HG03558 (cell line): Measurements from ENCODE around the gene WWOX.
"Not testable (repeated sequence)": the region's sequence is repeated elsewhere in the genome, so short reads cannot be mapped to it uniquely, and the experiment has no call there.

Experiments used
- ATAC-seq: cut with Tn5 transposase; IDR thresholded peaks from one replicate; pipeline ENCODE4 v1.9.1; 2021; ENCODE audit warnings: moderate number of reproducible peaks; ENCODE audit not compliant: unreplicated experiment; ENCODE audit errors: extremely low read depth

Gene WWOX

DNA sequence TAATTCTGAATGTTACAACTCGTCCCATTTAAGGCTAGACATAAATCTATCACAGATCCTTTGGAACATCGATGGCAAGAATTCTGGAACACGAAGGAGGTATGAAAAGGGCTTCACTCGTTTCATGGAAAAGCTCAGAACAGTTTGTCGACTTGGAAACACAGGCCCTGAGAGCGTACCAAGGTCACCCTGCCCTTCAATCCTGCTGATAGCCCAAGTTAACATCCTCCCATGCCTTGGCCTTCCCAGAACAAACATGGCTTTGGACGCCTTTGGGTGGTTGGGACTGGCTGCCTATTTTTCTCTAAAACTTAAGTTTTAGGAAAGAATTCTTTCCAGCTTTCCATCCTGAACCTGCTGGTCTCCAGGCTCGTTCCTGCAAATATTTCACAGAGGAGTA lies 1105.0 kb downstream of the WWOX start:
- ATAC-seq: no peak

DNA sequence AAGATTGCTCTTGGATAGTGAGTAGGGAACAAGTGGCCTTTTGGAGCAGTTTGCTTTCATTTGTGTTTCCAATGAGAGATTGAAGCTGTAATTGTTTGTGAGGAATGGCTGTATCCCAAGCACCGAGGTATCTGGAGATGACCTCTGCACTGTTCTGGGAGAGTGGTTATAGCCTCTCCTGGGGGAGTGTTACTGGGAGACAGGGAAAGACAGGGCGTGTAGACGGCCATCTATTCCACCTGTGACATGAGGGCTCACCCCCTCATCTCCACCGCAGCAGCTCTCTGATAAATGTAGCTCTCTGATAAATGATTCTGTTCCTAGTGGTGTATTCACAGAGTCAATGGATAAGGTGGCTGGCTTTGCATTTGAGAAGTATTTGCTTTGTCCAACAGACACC lies 1107.4 kb downstream of the WWOX start:
- ATAC-seq: no peak

DNA sequence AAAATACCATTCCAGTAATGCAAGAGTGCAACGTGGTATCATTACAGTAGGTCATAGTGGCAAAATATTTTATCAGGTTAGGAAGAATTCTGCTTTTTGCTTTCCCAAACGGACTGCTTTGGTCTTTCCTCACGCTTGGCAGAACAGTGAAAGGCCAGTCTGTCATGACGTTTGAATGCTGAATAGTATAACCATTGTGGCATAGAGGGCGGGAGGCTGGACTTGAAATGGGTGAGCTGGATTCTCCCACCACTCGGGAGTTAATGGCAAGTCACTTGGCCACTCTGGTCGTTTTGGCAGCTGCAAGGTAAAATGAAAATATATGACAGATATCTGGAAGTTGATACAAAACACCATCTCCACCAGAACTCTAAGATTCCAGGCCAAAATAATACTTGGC lies 1109.9 kb downstream of the WWOX start:
- ATAC-seq: no peak

DNA sequence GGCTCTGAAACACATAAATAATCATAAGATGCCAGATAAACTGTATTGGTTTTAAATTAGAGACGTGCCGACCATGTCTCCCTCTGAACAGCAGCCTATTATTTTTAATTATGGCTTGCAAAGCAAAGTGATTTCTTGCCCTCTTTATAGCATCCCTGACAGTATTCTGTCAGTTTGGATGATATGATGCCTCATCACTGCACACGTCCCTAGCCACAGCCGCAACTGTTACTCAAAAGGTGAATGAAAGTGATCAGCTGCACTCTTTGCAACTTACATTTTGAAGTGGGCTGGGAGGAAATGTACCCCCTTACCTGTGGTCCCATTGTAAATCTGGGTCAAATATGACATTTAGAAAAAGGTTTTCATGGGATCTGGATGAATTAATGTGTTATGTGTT lies 1111.2 kb downstream of the WWOX start:
- no peak for ATAC-seq

DNA sequence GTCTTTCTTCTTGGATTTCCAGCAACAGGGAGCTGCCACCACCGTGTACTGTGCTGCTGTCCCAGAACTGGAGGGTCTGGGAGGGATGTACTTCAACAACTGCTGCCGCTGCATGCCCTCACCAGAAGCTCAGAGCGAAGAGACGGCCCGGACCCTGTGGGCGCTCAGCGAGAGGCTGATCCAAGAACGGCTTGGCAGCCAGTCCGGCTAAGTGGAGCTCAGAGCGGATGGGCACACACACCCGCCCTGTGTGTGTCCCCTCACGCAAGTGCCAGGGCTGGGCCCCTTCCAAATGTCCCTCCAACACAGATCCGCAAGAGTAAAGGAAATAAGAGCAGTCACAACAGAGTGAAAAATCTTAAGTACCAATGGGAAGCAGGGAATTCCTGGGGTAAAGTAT lies 1112.1 kb downstream of the WWOX start:
- no peak for ATAC-seq

DNA sequence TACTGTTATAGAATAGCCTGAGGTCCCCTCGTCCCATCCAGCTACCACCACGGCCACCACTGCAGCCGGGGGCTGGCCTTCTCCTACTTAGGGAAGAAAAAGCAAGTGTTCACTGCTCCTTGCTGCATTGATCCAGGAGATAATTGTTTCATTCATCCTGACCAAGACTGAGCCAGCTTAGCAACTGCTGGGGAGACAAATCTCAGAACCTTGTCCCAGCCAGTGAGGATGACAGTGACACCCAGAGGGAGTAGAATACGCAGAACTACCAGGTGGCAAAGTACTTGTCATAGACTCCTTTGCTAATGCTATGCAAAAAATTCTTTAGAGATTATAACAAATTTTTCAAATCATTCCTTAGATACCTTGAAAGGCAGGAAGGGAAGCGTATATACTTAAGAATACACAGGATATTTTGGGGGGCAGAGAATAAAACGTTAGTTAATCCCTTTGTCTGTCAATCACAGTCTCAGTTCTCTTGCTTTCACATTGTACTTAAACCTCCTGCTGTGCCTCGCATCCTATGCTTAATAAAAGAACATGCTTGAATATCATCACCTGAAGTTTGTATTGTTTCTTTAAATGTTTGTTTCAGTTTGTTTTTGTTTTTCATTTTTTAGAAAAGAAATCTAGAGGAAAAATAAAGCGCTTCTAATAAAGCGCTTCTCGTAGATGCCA lies 1112.8 kb downstream of the WWOX start:
- ATAC-seq: no peak

DNA sequence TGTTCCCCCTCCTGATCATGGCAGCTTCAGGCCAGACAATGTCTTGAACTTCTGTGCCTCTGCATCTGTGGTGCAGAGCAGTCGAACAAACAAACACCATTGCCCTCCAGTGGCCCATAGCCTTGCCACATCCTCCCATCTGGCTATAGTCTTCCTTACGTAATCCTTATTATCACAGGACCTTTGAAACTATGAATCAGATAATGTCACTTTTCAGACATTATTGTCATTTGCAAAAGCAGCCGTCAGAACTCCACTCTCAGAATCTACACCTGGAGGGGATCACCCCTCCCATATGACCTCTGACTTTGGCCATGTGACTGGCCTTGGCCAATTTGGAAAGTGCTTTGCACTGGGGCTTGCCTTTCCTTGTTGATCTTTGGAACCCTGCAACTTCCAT lies 1113.8 kb downstream of the WWOX start:
- ATAC-seq: no peak

DNA sequence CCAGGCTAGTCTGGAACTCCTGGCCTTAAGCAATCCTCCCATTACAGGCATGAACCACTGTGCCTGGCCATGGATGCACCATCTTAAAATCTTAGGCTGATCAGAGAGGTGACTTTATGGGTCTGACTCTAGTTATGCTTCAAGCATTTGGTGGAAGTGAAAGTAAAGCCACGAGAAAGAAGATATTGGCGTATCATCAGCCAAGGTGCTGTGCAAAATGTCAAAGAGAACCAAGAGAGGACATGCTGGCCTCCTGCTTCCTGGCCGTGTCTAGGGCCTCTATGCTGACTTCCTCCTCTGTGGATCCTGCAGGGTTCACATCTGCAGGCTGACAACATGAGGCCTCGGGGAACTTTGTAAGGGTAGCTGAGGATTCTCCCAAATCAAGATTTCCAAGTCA lies 1115.8 kb downstream of the WWOX start:
- no peak for ATAC-seq

DNA sequence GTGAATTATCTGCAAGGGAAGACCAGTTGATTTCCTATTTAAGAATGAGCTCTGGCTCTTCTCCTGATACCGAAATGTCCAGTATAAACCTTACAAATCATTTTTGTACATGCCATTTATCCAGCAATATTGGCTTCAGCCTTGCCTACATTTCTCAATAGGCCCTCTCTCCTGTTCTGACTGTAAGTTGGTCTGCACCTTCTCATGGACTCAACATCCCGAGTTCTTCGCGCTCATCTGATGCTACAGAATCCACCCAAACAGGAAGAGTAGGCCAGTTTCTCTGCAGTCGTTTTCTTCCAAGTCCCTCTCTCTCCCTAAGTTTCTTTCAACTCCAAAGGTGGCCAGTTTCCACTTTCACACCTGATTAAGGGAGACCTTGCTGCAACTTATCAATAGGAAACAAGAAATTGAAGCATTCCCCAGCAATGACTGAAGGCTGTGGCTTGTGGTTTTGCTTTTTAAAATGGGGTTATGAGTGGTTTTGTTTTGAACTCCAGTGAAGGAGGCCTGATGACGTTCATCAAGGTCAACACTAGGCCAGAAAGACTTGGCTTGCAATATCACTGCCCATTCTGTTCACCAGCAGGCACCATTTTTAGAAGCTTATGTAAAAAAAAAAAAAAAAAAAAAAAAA lies 1118.0 kb downstream of the WWOX start:
- ATAC-seq: no peak

DNA sequence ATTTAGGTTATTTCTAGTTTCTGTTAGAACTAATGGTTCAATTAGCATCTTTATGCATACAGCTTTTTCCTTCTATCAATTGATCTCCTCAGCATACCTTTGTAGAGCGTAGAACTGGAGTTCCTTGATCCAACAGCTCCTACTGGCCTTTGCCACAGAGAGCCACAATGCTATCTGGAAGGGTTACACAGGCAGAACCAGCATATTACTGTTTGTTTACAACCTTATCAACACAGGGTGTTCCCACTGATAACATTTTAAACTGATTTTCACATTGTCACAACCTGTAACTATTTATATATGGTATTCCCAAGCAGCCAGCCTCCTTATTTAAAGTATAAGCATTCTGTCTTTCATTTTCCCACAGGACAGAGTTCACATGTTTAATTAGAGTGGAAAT lies 1118.9 kb downstream of the WWOX start:
- no peak for ATAC-seq

DNA sequence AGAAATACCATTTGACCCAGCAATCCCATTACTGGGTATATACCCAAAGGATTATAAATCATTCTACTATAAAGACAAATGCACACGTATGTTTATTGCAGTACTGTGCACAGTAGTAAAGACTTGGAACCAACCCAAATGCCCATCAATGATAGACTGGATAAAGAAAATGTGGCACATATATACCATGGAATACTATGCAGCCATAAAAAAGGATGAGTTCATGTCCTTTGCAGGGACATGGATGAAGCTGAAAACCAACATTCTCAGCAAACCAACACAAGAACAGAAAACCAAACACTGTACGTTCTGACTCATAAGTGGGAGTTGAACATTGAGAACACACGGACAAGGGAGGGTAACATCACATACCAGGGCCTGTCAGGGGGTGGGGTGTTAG lies 1126.5 kb downstream of the WWOX start:
- not testable (repeated sequence) for ATAC-seq

DNA sequence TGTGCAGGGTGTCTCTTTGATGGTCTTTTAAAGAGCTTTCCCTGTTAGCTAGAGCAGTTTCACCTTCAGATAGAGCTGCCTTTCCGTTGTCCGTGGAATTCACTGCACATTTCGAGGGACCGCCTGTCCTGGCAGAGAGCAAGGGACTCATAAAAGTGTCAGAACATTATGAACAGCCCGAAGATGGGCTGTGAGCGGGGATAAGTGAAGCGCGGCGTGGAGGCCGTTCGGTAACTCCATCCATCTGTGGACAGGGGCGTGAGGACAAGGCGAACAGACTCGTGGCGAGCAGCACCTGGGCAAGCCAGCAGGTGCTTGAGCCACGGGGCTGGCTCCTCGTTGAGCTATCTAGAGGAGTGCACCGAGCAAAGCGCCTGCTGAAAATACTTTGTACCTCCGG lies 1129.9 kb downstream of the WWOX start:
- no peak for ATAC-seq

DNA sequence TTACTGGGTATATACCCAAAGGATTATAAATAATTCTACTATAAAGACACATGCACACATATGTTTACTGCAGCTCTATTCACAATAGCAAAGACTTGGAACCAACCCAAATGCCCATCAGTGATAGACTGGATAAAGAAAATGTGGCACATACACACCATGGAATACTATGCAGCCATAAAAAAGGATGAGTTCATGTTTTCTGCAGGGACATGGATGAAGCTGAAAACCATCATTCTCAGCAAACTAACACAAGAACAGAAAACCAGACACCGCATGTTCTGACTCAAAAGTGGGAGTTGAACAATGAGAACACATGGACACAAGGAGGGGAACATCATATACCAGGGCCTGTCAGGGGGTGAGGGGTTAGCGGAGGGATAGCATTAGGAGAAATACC lies 1146.2 kb downstream of the WWOX start:
- not testable (repeated sequence) for ATAC-seq

DNA sequence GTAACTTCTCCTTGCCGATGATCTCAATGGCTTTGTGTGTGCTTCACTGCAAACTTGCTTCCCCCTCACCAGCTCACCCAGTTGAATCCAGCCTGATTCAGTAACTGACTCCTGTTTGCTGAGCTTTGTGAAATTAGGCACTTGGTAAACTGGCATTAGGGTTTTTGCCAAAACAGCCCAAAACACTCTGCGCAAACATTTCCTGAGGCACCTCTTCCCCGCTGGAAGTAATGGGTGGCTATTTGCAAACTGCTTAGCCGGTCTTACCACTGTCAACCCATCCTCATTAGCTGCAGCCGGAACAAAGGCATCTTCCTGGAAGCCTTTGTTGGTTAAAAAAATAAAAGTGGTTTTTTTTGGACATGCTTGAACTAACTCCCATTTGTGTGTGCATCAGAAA lies 1147.9 kb downstream of the WWOX start:
- no peak for ATAC-seq

DNA sequence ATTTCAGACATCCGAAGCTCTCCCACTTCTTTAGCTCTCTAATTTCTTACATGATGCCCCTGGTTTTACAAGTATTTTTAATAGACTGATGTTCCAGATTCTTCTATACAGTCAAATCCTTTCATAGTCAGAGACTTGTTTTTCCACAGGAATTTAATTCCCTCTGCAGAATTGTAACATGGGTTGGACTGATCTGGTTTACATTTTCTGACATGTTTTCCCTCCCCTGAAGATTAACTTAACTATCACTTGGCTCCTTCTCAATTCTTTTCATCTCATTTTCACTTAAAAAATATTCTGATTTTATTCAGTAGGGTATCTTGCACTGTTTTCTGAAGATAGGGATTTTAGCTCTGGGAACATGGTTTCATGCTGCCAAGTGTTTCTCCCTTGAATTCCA lies 1148.9 kb downstream of the WWOX start:
- ATAC-seq: no peak

DNA sequence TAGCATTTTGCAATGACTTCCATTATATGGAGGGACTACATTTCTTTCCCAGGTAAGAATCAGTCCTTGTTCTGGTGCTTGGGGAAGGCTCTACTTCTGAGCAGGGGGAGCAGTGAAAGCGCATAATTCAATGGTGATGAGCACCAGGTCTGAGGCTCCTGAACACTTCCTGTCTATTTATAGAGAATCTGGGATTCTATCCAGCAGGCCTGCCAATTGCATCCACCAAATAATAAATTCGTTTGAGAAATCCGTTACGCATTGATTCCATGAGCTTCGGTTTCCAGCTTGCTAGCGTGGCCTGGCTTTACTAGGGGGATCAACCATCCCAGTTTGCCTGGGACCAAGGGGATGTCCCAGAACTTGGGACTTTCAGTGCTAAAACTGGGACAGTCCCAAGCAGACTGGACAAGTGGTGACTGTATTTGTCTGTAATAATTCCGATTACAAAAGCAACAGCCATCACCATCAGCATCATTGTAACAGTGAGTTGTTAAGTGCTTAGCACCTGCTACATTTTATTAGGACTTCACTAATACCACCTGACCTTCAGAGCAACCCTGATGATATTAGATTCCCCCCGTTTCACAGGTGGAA lies 1151.1 kb downstream of the WWOX start:
- ATAC-seq: no peak

DNA sequence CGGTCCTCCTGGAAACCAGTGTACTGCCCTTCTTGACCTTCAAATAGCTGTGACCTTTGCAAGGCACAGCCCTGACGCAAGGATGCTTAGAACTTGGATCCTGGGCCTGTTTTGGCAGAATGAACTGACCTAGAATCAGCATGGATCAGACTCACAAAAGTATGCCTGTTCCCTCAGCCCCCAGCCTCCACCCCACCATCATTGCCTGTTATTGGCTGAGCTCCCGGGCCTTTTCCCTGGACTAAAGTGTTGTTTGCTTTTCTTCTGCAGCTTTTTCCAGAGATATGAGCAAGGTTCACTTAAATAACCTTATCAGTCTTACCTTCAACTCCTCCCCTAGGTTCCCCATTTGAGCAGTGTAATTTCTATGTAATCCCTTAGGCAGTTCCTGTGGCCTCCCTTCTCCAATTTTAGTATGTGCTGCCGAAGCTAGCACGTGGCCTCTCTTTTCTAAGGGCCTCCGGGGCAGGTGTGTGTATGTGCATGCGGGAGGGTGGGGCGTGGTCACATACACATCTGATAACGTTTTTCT lies 1153.7 kb downstream of the WWOX start:
- ATAC-seq: no peak

DNA sequence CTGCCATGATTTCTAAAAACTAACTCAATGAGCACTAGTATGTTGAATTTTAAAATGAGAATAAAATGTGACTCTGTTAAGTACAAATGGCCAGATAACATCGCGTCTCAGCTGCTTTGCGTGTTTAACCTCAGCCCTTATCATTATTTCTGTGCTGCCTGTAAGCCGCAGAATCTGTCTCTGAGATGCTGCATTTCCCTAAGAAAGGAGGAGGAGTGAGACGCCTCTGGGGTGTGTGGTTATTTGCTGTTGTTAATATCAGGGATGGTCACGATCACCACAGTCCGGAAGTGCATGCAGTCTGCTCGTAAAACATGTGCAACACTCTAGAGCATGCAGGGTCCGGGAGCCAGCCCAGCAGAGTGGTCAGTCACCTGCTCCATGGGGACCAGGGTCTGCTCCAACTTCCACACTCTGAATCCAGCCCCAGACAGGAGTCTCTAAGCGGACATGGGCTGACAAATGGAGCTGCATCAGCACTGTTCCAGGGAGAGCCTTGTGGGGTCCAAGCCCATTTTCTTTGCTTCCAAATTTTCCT lies 1158.6 kb downstream of the WWOX start:
- no peak for ATAC-seq

DNA sequence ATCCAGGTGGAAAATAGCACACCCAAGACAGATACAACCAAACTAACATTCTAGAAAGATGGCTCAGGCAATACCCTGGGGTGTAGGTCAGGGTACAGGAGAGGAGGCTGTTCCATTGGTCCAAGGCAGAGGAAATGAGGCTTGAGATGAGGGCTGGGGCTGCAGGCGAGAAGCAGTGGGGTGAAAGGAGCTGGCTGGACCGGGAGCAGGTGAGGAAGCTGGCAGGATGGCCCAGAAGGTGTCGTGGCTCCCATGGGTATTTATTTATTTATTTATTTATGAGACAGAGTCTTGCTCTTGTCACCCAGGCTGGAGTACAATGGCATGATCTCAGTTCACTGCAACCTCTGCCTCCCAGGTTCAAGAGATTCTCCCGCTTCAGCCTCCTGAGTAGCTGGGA lies 1161.4 kb downstream of the WWOX start:
- ATAC-seq: not testable (repeated sequence)

DNA sequence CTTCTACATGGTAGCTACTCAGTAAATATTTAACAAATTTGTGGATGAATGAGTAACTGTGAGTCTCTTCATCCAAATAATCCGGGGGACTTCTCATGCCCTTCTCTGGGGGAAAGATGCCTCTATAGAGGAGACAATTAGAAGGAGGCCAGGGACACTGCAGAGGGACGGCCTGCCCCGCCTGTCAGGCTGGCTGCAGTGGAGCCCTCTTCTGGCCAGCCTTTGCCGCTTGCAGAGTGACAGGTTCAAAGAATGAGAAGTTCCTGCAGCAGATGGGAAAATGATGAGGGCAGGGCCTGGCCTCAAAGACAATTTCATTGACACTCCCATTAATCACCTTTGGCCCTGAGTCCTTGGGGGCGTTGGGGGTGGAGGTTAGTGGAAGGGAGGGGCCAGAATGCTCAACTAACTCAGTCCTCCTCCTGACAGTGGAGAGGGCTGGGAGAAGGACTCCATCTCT lies 1162.1 kb downstream of the WWOX start:
- no peak for ATAC-seq

DNA sequence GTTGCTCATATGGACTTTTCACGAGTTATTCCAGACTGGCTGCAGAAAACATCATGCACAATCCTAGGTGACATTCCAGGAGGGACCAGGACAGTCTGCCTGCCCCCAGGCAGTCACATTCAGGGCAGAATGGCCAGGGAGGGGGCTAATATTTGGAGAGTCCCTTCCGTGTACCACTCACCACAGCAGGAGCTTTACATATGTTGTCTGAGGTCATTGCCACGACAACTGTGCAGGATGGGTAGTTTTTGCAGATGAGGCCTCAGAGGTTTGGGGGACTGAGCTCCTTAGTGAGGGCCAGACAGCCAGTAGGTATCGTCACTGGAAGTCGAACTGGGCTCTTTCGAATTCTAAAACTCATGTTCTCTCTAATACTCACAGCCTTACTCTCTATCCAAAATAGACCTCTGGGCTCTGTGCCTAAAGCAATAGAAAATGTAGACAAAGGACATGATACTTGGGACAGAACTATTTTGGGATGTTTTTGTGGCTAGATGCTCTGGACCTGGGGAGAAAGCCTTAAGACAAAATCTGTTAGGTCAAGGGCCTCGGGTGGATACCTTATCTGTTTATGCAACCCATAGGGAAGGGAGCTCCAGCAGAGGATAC lies 1162.6 kb downstream of the WWOX start:
- ATAC-seq: no peak
